Psoas muscle (tissue), 8 donors: ENCODE results near the gene MARCHF10. TPM values are rescaled to one million over a fixed set of nuclear protein-coding genes. Genes with fewer than 3 reads are reported as not detected.

Source experiments
- ATAC-seq, 4 donors: fragments of 200-7000 bp; cut with Tn5 transposase; one replicate each; pipeline ENCODE4 v1.9.1; 2020; ENCODE audit warnings: moderate library complexity in 3 of 4, mild to moderate bottlenecking in 2 of 4
- DNase-seq, 2 donors: peaks; one replicate each; pipeline ENCODE4 v3.0.0-alpha.2; 2020
- H3K27ac ChIP-seq: fragments of 200-600 bp; one replicate; pipeline ENCODE4 v1.8.0; 2022
- H3K27me3 ChIP-seq, 3 donors: fragments of 200-600 bp in 1 of 3; one replicate each; pipeline versions ENCODE4 v1.6.1 to v1.8.0; 2013 to 2022; ENCODE audit warnings: low read length in 2 of 3, mild to moderate bottlenecking in 2 of 3, moderate library complexity in 1 of 3; ENCODE audit not compliant: insufficient read depth in 3 of 3
- H3K36me3 ChIP-seq, 2 donors: fragments of 200-600 bp in 1 of 2; one replicate each; pipeline versions ENCODE4 v1.6.1 to v1.8.0; 2013 to 2022; ENCODE audit warnings: low read depth in 1 of 2, mild to moderate bottlenecking in 1 of 2, moderate library complexity in 1 of 2; ENCODE audit not compliant: insufficient read depth in 1 of 2
- H3K4me1 ChIP-seq: fragments of 200-600 bp; one replicate; pipeline ENCODE4 v1.8.0; 2022
- H3K4me3 ChIP-seq: fragments of 200-600 bp; one replicate; pipeline ENCODE4 v1.8.0; 2022; ENCODE audit warnings: mild to moderate bottlenecking
- H3K9me3 ChIP-seq: fragments of 200-600 bp; one replicate; pipeline ENCODE4 v1.8.0; 2022
- WGBS, 3 donors: extraction: QIAGEN DNeasy Blood & Tissue Kit; methylation state at CpG; one replicate each; pipeline versions ENCODE4 v1.1.6 to v1.1.7; 2013; 5-methylcytosine and 5-hydroxymethylcytosine counted together
- intact Hi-C, 2 donors: fragments of 100-400 bp; cut with DNase I; formaldehyde crosslinking; loops; one replicate each; pipeline versions ENCODE4 v1.11.0 to v1.14.2; 2022
- polyA plus RNA-seq, 3 donors: library from polyadenylated mRNA; stranded (reverse); fragments of 200-250 nt; gene quantifications; one replicate each; pipeline ENCODE4 v1.2.3, GENCODE V29; 2013
- total RNA-seq, 4 donors: library from RNA; stranded (reverse); fragmentation: NEBNext Ultra II Directional in 2 of 4; extraction: Animal tissue kit (Norgen Biotek cat#: 25700) in 2 of 4; gene quantifications; one replicate each; pipeline versions ENCODE4 v1.2.1 to v1.2.4, GENCODE V29; 2021 to 2023
- TF ChIP-seq, protein P1 (sequence below): fragments of 200-600 bp; IDR thresholded peaks from one replicate; pipeline ENCODE4 v1.8.0; 2022; ENCODE audit warnings: antibody characterized with exemption
- donor health status: healthy with polysubstance abuse.
- donor health status: DM: no; HTN: no; CAD: no; lungs with moderate emphysema.
- donor health status: Bipolar disorder and iron deficiency.
- donor health status: healthy.
- donor health status: DM: yes; HTN: yes; CAD: no.
- donor health status: DM: no; HTN: no; CAD: no.
- donor health status: DM: no; HTN: no; CAD: no.
- donor health status: DM: yes; HTN: yes; CAD: no.

MARCHF10 gene
- total and polyA plus RNA-seq, 7 donors, result 0.01 TPM; not detected in 6

- no peak for DNase-seq
- no peak overlapping the region for H3K4me3 ChIP-seq
- peaks cover 0 to 3% (median 0%) of the 10 kb centered on the region in 3 donors for H3K27me3 ChIP-seq
- no peaks in the 10 kb centered on the region for H3K9me3 ChIP-seq
- H3K36me3 ChIP-seq, result no peaks in the 10 kb centered on the region
- peak in 2 of 4 donors; percentile 43 to 55 for ATAC-seq
- H3K27ac ChIP-seq, result no peak overlapping the region
- TF ChIP-seq, protein P1, sequence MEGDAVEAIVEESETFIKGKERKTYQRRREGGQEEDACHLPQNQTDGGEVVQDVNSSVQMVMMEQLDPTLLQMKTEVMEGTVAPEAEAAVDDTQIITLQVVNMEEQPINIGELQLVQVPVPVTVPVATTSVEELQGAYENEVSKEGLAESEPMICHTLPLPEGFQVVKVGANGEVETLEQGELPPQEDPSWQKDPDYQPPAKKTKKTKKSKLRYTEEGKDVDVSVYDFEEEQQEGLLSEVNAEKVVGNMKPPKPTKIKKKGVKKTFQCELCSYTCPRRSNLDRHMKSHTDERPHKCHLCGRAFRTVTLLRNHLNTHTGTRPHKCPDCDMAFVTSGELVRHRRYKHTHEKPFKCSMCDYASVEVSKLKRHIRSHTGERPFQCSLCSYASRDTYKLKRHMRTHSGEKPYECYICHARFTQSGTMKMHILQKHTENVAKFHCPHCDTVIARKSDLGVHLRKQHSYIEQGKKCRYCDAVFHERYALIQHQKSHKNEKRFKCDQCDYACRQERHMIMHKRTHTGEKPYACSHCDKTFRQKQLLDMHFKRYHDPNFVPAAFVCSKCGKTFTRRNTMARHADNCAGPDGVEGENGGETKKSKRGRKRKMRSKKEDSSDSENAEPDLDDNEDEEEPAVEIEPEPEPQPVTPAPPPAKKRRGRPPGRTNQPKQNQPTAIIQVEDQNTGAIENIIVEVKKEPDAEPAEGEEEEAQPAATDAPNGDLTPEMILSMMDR, result no peak
- no peaks in the 10 kb centered on the region for H3K4me1 ChIP-seq
- 37 to 46% (median 43%) methylated on average over 21 of the region's 21 CpGs for WGBS, 3 donors
- intact Hi-C loops, result no loop called here
Observed at GRCh38 chr17:62778990-62779681, 29.0 kb downstream of the MARCHF10 start.

GRCh38 chr17:62775876-62776275, 32.2 kb downstream of the MARCHF10 start:
- Histone ChIP-seq H3K27ac (no peak overlapping the region), H3K4me3 (no peak overlapping the region), H3K27me3 (peaks cover 0 to 3% (median 0%) of the 10 kb centered on the region in 3 donors), H3K9me3 (no peaks in the 10 kb centered on the region), H3K36me3 (no peaks in the 10 kb centered on the region), H3K4me1 (no peaks in the 10 kb centered on the region)
- DNase-seq (no peak), ATAC-seq (no peak)
- 92 to 98% (median 96%) methylated on average over 4 of the region's 4 CpGs for WGBS, 3 donors
- TF ChIP-seq, protein P1, result no peak
- intact Hi-C loops, result no loop called here

- DNase-seq (no peak), ATAC-seq (no peak)
- H3K27me3 ChIP-seq, result peaks cover 0 to 3% (median 0%) of the 10 kb centered on the region in 3 donors
- intact Hi-C loops, result no loop called here
- no peaks in the 10 kb centered on the region for H3K36me3 ChIP-seq
- H3K27ac ChIP-seq, result no peak overlapping the region
- WGBS, 3 donors, result 58 to 66% (median 62%) methylated on average over 5 of the region's 5 CpGs
- TF ChIP-seq, protein P1, result no peak
- H3K4me1 ChIP-seq, result no peaks in the 10 kb centered on the region
- no peaks in the 10 kb centered on the region for H3K9me3 ChIP-seq
- H3K4me3 ChIP-seq, result no peak overlapping the region
Observed at GRCh38 chr17:62774338-62774737, 33.8 kb downstream of the MARCHF10 start.

- no peaks in the 10 kb centered on the region for H3K36me3 ChIP-seq
- H3K4me1 ChIP-seq, result no peaks in the 10 kb centered on the region
- ATAC-seq (no peak), DNase-seq (no peak)
- H3K9me3 ChIP-seq, result no peaks in the 10 kb centered on the region
- H3K27ac ChIP-seq, result no peak overlapping the region
- TF ChIP-seq, protein P1, result no peak
- 87 to 89% (median 89%) methylated on average over 5 of the region's 5 CpGs for WGBS, 3 donors
- H3K4me3 ChIP-seq, result no peak overlapping the region
- H3K27me3 ChIP-seq, result no peaks in the 10 kb centered on the region
- intact Hi-C loops, result no loop called here
Observed at GRCh38 chr17:62767997-62768396, 40.1 kb downstream of the MARCHF10 start.

GRCh38 chr17:62765351-62765750, 42.8 kb downstream of the MARCHF10 start:
- H3K4me1 ChIP-seq, result no peaks in the 10 kb centered on the region
- no peaks in the 10 kb centered on the region for H3K36me3 ChIP-seq
- no peak for ATAC-seq
- no peak overlapping the region for H3K4me3 ChIP-seq
- peaks cover 0 to 6% (median 0%) of the 10 kb centered on the region in 3 donors for H3K27me3 ChIP-seq
- H3K27ac ChIP-seq, result no peak overlapping the region
- no peak for DNase-seq
- intact Hi-C loops, result no loop called here
- WGBS, 3 donors, result 55 to 71% (median 58%) methylated on average over 10 of the region's 10 CpGs
- TF ChIP-seq, protein P1, result no peak
- H3K9me3 ChIP-seq, result no peaks in the 10 kb centered on the region
